ENCODE results near the gene TRAF2.

DNA sequence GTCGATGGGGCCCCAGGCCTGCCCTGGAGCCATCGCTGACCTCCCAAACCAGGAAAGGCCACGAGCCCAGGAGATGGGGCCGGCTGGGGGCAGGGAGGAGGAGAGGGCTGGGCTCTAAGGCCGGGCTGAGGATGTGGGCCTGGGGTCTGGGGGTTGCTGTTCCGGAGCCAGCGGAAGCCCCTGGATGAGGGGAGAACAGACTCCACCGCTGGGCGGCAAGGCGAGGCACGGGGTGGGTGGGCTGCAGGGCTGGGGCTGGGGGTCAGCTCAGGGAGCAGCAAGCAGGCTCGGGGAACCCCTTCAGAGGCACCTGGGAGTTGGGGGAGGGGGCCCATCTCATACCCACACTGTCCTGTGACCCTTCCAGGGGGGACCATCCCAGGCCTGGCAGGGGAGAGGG, 77.4 kb downstream of the TRAF2 start:
- TF ChIP-seq, protein P1, sequence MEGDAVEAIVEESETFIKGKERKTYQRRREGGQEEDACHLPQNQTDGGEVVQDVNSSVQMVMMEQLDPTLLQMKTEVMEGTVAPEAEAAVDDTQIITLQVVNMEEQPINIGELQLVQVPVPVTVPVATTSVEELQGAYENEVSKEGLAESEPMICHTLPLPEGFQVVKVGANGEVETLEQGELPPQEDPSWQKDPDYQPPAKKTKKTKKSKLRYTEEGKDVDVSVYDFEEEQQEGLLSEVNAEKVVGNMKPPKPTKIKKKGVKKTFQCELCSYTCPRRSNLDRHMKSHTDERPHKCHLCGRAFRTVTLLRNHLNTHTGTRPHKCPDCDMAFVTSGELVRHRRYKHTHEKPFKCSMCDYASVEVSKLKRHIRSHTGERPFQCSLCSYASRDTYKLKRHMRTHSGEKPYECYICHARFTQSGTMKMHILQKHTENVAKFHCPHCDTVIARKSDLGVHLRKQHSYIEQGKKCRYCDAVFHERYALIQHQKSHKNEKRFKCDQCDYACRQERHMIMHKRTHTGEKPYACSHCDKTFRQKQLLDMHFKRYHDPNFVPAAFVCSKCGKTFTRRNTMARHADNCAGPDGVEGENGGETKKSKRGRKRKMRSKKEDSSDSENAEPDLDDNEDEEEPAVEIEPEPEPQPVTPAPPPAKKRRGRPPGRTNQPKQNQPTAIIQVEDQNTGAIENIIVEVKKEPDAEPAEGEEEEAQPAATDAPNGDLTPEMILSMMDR (conservative IDR thresholded peaks at IDR 0.05 in 1 of 2, IDR thresholded peaks at IDR 0.05 in 1 of 2; ENCODE audit: extremely low read depth in 1 of 2, insufficient read depth in 1 of 2, low read depth in 1 of 2, low read length in 2 of 2): no peak
- no peak for TF ChIP-seq EZH2 (IDR thresholded peaks at IDR 0.05; ENCODE audit: borderline replicate concordance, low read length)
